Activated naive CD8-positive, alpha-beta T cell treated with anti-CD3 and anti-CD28 coated beads, Interleukin-2, amount 50 U/mL, for 24 hours (primary cell): ENCODE data around the gene HOMER1.
"Not testable (repeated sequence)": the region's sequence is repeated elsewhere in the genome, so short reads cannot be mapped to it uniquely, and the experiment has no call there.

Experiments
- ATAC-seq: fragments of 150-1000 bp; cut with Tn5 transposase; one replicate; pipeline ENCODE4 v1.10.0; 2021
- DNase-seq: peaks from one replicate; pipeline ENCODE4 v3.0.0; 2021
- H3K27ac Mint-ChIP-seq: one replicate; pipeline ENCODE4 v1.8.0; 2021; ENCODE audit warnings: mild to moderate bottlenecking, mixed read lengths
- H3K27me3 Mint-ChIP-seq: one replicate; pipeline ENCODE4 v1.8.0; 2021; ENCODE audit warnings: mixed read lengths
- H3K36me3 Mint-ChIP-seq: one replicate; pipeline ENCODE4 v1.8.0; 2021; ENCODE audit warnings: low read depth, mixed read lengths
- H3K4me1 Mint-ChIP-seq: one replicate; pipeline ENCODE4 v1.8.0; 2021; ENCODE audit warnings: mixed read lengths
- H3K4me3 Mint-ChIP-seq: one replicate; pipeline ENCODE4 v1.8.0; 2021; ENCODE audit warnings: mild to moderate bottlenecking, moderate library complexity, mixed read lengths
- H3K9me3 Mint-ChIP-seq: one replicate; pipeline ENCODE4 v1.8.0; 2021; ENCODE audit warnings: mixed read lengths

HOMER1 gene

DNA sequence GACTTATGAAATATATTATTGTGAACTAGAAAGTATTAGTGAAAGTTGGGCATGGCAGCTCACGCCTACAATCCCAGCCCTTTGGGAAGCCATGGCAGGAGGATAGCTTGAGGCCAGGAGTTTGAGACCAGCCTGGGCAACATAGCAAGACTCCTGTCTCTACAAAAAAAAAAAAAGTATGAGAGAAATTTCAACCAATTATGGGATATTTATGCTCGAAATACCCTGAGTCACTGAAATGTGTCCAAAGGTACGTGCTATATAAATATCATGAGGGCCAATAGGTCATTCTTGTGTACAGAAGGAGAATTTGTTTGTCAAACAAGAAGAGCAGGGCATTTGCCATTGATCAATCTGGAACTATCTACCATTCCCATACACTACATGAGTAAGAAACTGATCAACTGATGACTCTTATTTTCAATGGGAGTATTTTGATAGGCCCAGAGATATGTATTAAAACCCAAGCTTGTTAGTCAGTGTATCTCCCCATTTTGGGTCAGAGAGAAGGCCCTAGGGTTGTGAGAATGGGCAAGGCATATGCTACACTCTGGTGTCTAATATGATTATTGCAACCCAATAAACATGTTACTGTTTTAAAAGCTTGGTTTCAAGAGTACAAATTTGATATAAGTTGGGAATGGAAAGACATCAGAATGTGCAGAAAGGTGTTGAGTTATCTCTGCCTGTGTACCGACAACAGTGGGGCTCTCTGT, 21.7 kb upstream of the HOMER1 start:
- Mint-ChIP-seq H3K4me3 (no peak overlapping the region), H3K27me3 (peaks cover 4% of the 10 kb centered on the region), H3K4me1 (no peaks in the 10 kb centered on the region), H3K27ac (no peak overlapping the region), H3K36me3 (no peaks in the 10 kb centered on the region), H3K9me3 (no peaks in the 10 kb centered on the region)
- ATAC-seq (no peak), DNase-seq (no peak)

DNA sequence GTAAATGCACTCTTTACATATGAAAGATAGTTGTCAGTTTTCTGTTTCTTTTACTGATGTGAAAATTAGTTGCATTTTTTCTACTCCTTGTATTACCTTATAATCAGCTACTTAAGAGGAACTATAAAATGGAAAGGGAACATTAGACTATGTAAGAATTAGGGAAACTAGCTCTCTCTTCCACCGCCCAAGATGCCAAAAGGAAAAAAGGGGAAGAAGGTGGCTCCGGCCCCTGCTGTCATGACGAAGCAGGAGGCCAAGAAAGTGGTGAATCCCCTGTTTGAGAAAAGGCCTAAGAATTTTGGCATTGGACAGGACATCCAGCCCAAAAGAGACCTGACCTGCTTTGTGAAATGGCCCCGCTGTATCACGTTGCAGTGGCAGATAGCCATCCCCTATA, 15.2 kb upstream of the HOMER1 start:
- H3K9me3 Mint-ChIP-seq, result peaks cover 13% of the 10 kb centered on the region
- no peak overlapping the region for H3K4me3 Mint-ChIP-seq
- H3K4me1 Mint-ChIP-seq, result peaks cover 4% of the 10 kb centered on the region
- ATAC-seq (no peak), DNase-seq (no peak)
- H3K36me3 Mint-ChIP-seq, result peaks cover 4% of the 10 kb centered on the region
- H3K27me3 Mint-ChIP-seq, result peaks cover 2% of the 10 kb centered on the region
- no peak overlapping the region for H3K27ac Mint-ChIP-seq

DNA sequence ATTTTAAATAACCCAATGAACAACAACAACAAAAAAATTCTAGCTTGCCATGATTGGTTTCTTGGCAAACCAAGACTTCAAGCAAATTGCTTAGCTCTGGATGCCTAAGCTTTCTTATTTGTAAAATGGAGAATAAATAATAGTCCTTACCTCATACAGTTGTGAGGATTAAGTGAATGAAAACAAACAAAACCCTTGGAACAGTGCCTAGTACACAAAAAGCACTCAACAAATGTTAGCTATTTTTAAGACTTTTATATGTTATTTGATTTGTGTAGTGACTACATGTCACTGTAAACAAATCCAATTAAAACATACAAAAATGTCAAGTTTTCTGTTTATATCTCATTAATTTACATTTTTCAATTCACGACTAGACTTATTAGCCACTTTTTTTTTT, 13.5 kb upstream of the HOMER1 start:
- ATAC-seq, result no peak
- Mint-ChIP-seq H3K9me3 (peaks cover 13% of the 10 kb centered on the region), H3K36me3 (peaks cover 4% of the 10 kb centered on the region), H3K4me3 (no peak overlapping the region), H3K4me1 (peaks cover 4% of the 10 kb centered on the region), H3K27ac (no peak overlapping the region), H3K27me3 (peaks cover 2% of the 10 kb centered on the region)
- no peak for DNase-seq

DNA sequence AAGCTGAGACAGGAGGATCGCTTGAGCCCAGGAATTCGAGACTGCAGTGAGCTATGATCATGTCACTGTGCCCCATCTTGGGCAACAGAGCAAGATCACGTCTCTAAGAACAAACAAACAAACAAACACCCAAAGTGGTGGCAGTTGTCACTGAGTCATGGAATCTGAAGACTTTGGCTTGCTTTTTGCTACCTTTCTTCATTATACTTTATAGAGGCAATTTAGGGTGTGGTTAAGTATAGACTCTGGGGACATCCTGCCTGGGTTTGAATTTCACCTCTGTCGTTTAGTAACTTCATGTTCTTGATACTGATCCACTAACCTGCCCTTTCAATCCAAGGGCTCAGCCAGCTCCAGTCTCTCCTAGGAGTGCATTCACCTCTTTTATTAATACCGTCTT, 13.0 kb upstream of the HOMER1 start:
- ATAC-seq (no peak), DNase-seq (no peak)
- H3K4me1 Mint-ChIP-seq, result peaks cover 4% of the 10 kb centered on the region

DNA sequence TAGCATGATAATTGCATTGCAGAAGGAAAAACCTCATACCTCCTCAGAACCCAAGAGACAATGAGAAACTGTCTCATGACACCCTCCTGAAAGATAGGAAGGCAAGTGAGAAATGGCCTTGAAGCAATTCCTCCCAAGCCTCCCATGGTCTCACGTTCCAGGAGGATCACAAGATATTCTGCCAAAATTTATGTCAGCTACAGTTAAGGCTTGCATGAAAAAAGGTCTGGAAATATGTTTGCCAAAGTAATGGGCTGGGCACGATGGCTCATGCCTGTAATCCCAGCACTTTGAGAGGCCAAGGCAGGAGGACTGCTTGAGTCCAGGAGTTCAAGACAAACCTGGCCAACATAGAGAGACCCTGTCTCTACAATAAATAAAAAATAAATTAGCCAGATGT, 12.6 kb upstream of the HOMER1 start:
- Mint-ChIP-seq H3K4me1 (peaks cover 4% of the 10 kb centered on the region), H3K4me3 (no peak overlapping the region), H3K36me3 (peaks cover 4% of the 10 kb centered on the region), H3K27me3 (peaks cover under 1% of the 10 kb centered on the region), H3K27ac (no peak overlapping the region), H3K9me3 (peaks cover 13% of the 10 kb centered on the region)
- ATAC-seq (no peak), DNase-seq (no peak)

More for the DNA sequence above, 13.0 kb upstream of the HOMER1 start:
- Mint-ChIP-seq H3K4me3 (no peak overlapping the region), H3K27me3 (peaks cover 2% of the 10 kb centered on the region), H3K27ac (no peak overlapping the region), H3K9me3 (peaks cover 13% of the 10 kb centered on the region), H3K36me3 (peaks cover 4% of the 10 kb centered on the region)

DNA sequence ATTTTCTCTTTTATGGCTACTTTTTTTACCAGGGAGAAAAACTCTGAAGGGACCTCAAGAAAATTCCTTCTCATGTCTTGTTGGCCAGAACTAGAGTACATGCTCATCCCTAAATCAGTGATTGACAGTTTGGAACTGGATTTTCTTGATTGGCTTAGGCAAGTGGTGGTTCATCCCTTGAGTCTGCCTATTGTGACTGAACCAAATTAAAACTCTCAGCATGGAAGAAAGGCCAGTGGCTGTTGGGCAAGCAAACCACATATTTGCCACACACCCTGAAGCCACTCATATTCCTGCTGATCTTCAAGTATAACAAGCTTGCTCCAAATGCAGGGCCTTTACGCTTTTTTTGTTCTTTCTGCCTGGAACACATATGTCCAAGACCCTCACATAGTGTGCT, 7.2 kb upstream of the HOMER1 start:
- no peak for ATAC-seq
- H3K4me3 Mint-ChIP-seq, result no peak overlapping the region
- peaks cover 14% of the 10 kb centered on the region for H3K4me1 Mint-ChIP-seq
- no peak overlapping the region for H3K27ac Mint-ChIP-seq
- peaks cover 4% of the 10 kb centered on the region for H3K36me3 Mint-ChIP-seq
- no peaks in the 10 kb centered on the region for H3K27me3 Mint-ChIP-seq
- no peak for DNase-seq
- H3K9me3 Mint-ChIP-seq, result peaks cover 13% of the 10 kb centered on the region

DNA sequence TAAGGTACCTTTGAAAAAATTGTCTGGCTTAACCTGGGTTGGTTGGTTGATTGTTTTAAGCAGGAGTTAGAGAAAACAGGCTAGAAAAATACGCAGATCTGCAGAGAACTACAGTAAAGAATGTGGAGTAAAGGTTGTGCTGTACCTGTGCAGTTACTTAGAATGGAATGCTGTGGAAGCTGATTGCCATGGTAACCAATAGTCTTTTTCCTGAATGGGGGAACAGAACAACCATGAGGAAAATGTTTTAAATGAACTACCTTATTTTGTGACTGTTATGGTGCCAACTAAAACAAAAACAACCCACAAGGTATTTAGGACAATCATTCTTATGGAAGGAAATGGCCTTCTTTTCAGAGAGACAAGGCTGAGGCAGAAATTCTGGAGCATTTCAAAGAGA, 4.8 kb upstream of the HOMER1 start:
- Mint-ChIP-seq H3K27me3 (peaks cover 2% of the 10 kb centered on the region), H3K4me3 (no peak overlapping the region), H3K4me1 (peaks cover 24% of the 10 kb centered on the region), H3K36me3 (no peaks in the 10 kb centered on the region), H3K27ac (no peak overlapping the region), H3K9me3 (no peaks in the 10 kb centered on the region)
- no peak for ATAC-seq
- no peak for DNase-seq

DNA sequence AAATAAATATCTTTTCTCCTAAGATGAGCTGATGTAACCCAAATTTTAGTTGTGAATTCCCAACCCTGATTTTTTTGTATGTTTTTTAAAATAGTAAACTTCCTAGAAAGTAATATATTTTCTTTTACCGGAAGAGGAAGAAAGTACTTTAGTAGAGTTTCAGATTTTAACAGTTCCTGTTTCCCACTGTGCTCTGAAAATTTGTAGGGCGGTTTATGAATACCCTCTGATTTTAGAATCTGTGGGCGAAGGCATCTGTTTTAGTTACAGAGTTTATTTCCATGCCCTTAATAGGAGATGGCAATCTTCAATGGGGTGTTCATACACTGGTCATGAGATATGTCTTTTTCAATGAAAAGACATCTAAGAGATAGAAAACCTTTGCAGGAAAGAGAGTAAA, 3.7 kb upstream of the HOMER1 start:
- no peaks in the 10 kb centered on the region for H3K36me3 Mint-ChIP-seq
- no peak overlapping the region for H3K4me3 Mint-ChIP-seq
- no peak overlapping the region for H3K27ac Mint-ChIP-seq
- ATAC-seq (no peak), DNase-seq (no peak)
- peaks cover 26% of the 10 kb centered on the region for H3K4me1 Mint-ChIP-seq
- H3K27me3 Mint-ChIP-seq, result peaks cover 5% of the 10 kb centered on the region
- H3K9me3 Mint-ChIP-seq, result no peaks in the 10 kb centered on the region

DNA sequence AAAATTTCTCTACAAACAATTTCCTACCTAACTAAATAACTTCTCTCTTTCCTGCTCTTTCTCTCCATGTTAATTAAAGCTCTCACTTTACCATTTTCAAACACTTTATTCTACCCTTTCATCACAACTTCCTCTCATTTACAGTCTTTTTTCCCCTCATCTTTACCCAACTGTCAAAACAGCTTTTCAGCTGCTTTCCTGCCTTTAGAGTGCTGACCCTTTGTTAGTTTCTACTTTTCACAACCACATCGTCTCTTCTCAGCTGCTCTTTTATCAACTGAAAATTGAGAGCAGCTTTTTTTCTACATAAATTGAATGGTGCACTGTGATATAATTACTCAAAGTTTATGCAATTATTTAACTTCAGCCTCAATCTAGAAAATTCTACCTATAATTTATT, 3.1 kb upstream of the HOMER1 start:
- H3K4me3 Mint-ChIP-seq, result no peak overlapping the region
- no peak for ATAC-seq
- peaks cover 7% of the 10 kb centered on the region for H3K27me3 Mint-ChIP-seq
- H3K9me3 Mint-ChIP-seq, result no peaks in the 10 kb centered on the region
- H3K4me1 Mint-ChIP-seq, result peaks cover 33% of the 10 kb centered on the region
- peak overlapping the region; percentile 3 for H3K27ac Mint-ChIP-seq
- no peak for DNase-seq
- no peaks in the 10 kb centered on the region for H3K36me3 Mint-ChIP-seq

DNA sequence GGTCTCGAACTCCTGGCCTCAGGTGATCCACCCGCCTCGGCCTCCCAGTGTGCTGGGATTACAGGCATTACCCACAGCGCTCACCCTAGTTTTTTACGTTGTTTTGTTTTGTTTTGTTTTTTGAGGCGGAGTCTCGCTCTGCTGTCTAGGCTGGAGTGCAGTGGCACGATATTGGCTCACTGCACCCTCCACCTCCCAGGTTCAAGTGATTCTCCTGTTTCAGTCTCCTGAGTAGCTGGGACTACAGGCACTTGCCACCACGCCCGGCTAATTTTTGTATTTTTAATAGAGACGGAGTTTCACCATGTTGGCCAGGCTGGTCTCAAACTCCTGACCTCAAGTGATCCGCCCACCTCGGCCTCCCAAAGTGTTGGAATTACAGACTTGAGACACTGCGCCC, 2.4 kb upstream of the HOMER1 start:
- not testable (repeated sequence) for ATAC-seq, H3K27me3 Mint-ChIP-seq, H3K4me3 Mint-ChIP-seq, DNase-seq, H3K27ac Mint-ChIP-seq, H3K9me3 Mint-ChIP-seq, H3K36me3 Mint-ChIP-seq
- H3K4me1 Mint-ChIP-seq, result peaks cover 39% of the 10 kb centered on the region

DNA sequence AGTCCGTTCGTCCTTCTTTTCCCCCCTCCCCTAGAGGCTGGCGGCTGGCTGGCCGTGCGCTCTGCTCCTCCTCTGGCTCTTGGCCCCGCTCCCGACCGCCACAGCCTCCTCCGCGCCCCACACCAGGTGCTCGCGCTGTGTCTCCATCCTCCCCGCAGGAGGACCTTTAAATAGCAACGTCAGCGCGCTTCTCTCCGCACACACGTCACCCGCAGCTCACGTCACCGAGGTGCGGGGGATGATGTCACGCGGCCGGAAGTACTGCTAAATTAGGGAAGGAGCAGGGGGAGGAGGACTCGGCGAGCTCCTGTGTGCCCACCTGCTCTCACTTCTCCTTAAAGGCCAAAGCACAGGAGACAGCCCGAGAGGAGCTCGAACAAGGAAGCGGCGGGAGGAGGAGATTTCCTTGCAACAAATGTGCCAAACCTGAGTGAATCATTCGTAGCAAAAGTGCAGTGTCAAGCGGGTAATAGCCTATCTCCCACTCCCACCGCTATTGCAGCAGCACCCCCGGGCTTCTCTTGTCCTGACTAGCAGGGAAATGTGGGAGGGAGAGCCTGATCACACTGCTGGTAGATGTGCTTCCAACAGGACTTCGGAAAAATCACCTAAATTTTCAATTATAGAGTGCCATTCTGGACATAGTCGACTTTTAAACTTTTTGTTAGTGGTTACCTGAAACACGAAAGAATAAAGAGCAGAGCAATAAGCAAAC, 614 bp upstream of the HOMER1 start:
- H3K4me3 Mint-ChIP-seq, result peak overlapping the region; percentile 92
- H3K4me1 Mint-ChIP-seq, result peaks cover 48% of the 10 kb centered on the region
- H3K27ac Mint-ChIP-seq, result peak overlapping the region; percentile 96
- H3K9me3 Mint-ChIP-seq, result no peaks in the 10 kb centered on the region
- peak; percentile 91 for DNase-seq
- H3K36me3 Mint-ChIP-seq, result no peaks in the 10 kb centered on the region
- peaks cover 9% of the 10 kb centered on the region for H3K27me3 Mint-ChIP-seq
- ATAC-seq, result peak; percentile 85

DNA sequence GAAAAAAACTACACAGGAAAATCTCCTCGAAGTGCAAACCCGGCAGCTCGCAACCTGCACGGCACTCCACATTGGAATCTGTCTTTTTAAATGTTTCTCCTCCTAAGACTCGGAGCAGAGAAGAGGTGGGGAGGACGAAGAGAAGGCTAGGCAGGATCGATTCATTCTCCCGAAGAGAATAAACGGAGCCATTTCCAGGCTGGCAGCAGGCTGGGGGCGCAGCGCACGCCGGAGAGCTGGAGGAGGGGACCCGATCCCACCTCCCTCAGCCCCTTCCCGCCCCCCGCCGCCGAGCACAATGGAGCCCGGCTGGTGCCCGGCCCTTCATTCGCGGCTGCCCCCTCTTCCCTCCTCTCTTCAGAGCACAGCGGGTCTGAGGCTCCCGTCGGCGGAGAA, 628 bp downstream of the HOMER1 start:
- ATAC-seq (peak; percentile 47), DNase-seq (no peak)
- Mint-ChIP-seq H3K4me1 (peaks cover 60% of the 10 kb centered on the region), H3K27ac (peak overlapping the region; percentile 76), H3K4me3 (peak overlapping the region; percentile 84), H3K27me3 (peaks cover 9% of the 10 kb centered on the region), H3K9me3 (no peaks in the 10 kb centered on the region), H3K36me3 (no peaks in the 10 kb centered on the region)

DNA sequence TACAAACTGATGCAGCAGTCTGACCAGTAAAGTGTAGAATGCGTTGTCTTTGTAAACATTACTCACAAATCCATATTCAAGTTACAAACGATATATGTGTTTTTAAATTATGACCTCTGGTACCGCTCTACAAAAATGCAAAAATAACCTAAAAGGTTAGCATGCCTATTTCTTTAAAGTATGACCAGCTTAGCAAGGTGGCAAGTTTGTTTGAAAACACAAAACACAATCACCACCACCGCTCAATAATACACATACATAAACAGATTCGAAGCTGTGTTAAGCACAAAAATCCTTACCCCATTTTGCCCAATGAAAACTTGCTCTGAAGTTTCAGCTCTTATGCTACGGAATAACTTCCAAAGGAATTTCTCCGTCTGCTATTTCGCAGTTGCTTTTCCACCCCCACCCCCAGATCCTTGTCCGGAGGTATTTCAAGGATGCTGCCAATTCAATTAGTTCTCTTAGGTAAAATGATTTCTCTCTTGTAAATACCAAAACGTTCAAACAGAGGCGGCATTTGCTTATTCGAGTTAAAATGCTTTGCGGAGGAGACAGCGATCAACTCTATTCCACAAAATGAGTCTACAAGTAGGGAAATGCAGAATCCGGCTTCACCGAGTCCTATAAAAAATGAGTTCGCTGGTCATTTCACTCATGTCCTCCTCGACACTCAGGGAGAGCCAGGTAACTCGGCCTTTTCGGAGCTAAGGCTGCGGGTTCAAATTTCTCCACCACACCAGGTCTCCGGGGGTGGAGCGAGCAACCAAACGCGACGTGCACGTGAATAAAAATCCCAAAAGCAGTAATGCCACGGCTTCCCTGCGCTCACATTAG, 1.2 kb downstream of the HOMER1 start:
- H3K36me3 Mint-ChIP-seq, result no peaks in the 10 kb centered on the region
- no peaks in the 10 kb centered on the region for H3K9me3 Mint-ChIP-seq
- peak overlapping the region; percentile 76 for H3K27ac Mint-ChIP-seq
- peaks cover 58% of the 10 kb centered on the region for H3K4me1 Mint-ChIP-seq
- ATAC-seq, result no peak
- H3K27me3 Mint-ChIP-seq, result peaks cover 9% of the 10 kb centered on the region
- DNase-seq, result peak; percentile 13
- H3K4me3 Mint-ChIP-seq, result peak overlapping the region; percentile 84

DNA sequence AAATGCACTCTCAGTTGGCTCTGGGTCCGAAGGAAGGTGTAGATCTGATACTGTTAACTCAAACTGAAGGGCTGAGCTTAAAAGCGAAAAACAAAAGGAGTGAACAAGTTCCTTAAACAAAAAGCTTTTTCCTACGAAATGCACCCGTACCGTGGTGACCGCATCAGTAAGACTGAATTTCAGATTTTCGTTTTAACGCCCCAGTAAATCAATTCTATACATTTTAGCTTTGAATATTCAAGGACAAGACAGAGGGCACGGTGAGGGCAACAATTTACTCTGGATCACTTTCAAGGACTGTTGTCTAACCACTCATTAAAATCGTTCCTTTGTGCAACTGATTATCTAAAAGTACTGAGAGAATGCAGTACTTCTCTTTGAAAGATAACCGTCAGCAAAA, 1.9 kb downstream of the HOMER1 start:
- Mint-ChIP-seq H3K36me3 (no peaks in the 10 kb centered on the region), H3K27me3 (peaks cover 11% of the 10 kb centered on the region), H3K27ac (no peak overlapping the region), H3K4me1 (peaks cover 53% of the 10 kb centered on the region), H3K4me3 (peak overlapping the region; percentile 84), H3K9me3 (no peaks in the 10 kb centered on the region)
- DNase-seq, result no peak
- ATAC-seq, result no peak

DNA sequence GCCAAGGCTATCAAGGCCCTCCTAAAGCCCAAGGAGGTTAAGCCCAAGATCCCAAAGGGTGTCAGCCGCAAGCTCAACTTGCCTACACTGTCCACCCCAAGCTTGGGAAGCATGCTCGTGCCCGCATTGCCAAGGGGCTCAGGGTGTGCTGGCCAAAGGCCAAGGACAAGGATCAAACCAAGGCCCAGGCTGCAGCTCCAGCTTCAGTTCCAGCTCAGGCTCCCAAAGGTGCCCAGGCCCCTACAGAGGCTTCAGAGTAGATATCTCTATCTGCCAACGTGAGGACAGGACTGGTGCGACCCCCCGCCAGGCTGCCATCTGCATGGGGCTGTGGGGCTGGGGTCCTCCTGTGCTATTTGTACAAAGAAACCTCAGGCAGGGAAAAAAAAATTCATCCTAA, 3.3 kb downstream of the HOMER1 start:
- Mint-ChIP-seq H3K4me1 (peaks cover 46% of the 10 kb centered on the region), H3K9me3 (no peaks in the 10 kb centered on the region), H3K27ac (no peak overlapping the region), H3K27me3 (peaks cover 14% of the 10 kb centered on the region), H3K4me3 (peak overlapping the region; percentile 84), H3K36me3 (no peaks in the 10 kb centered on the region)
- ATAC-seq (no peak), DNase-seq (no peak)
